HepG2 (cell line): ENCODE measurements around the gene CARMIL1. TPM values are rescaled to one million over a fixed set of nuclear protein-coding genes. Genes with fewer than 3 reads are reported as not detected.

Experiments
- ATAC-seq: fragments of 200-7000 bp; cut with Tn5 transposase; 3 replicates; pipeline ENCODE4 v1.9.1; 2020; ENCODE audit warnings: mild to moderate bottlenecking, moderate library complexity
- BruUV-seq: library from RNA; stranded (reverse); fragments of 400-500 nt; replicated peaks from 2 replicates; lab custom pipeline; 2021; lab: Mats Ljungman, UMichigan
- CTCF ChIA-PET: fragments of 300-600 bp; formaldehyde crosslinking; extraction: SDS; loops from one replicate; lab custom pipeline; 2021; ENCODE audit warnings: low total read pairs, inconsistent platforms, low intra/inter-chr PET ratio; lab: Yijun Ruan, JAX
- POLR2A ChIA-PET: fragments of 350-600 bp; sonication (Branson Sonifier 250); formaldehyde crosslinking; loops from one replicate; lab custom pipeline; 2020; ENCODE audit warnings: antibody characterized with exemption, inconsistent platforms; lab: Yijun Ruan, JAX
- DNase-seq: peaks from one replicate; pipeline ENCODE4 v3.0.0-alpha.2; 2015; ENCODE audit warnings: low spot score
- FAIRE-seq: peaks from 3 replicates; lab custom pipeline; 2011; peaks lifted over from hg19 to GRCh38; lab: Jason Lieb, UNC
- H2AFZ ChIP-seq: one replicate; pipeline ENCODE4 v1.6.1; 2011; ENCODE audit warnings: low read length, inconsistent platforms
- H3K27ac ChIP-seq: fragments of 300-600 bp; 3 replicates; pipeline ENCODE4 v1.8.0; 2011; ENCODE audit warnings: mixed run types, mild to moderate bottlenecking, mixed read lengths, low read length, inconsistent platforms; ENCODE audit not compliant: insufficient read depth; ENCODE audit errors: extremely low read length
- H3K27me3 ChIP-seq, 2 experiments: fragments of 200-600 bp in 1 of 2; 2 replicates in 1 of 2; 3 replicates in 1 of 2; pipeline versions ENCODE4 v1.6.0 to v1.8.0; 2011; ENCODE audit warnings: low read length in 2 of 2, mild to moderate bottlenecking in 2 of 2, moderate library complexity in 2 of 2, inconsistent platforms in 1 of 2; ENCODE audit not compliant: insufficient read depth in 2 of 2, control insufficient read depth in 1 of 2
- H3K36me3 ChIP-seq, 2 experiments: fragments of 200-600 bp in 1 of 2; replicated peaks in 1 of 2; 2 replicates in 1 of 2; 3 replicates in 1 of 2; pipeline versions ENCODE4 v1.5.1 to v1.8.0; 2011; ENCODE audit warnings: low read length in 2 of 2, inconsistent platforms in 1 of 2; ENCODE audit not compliant: insufficient read depth in 2 of 2, control insufficient read depth in 1 of 2
- H3K4me1 ChIP-seq: 2 replicates; pipeline ENCODE4 v1.5.1; 2012; ENCODE audit warnings: low read length, inconsistent platforms; ENCODE audit not compliant: insufficient read depth
- H3K4me2 ChIP-seq: 2 replicates; pipeline ENCODE4 v1.6.0; 2011; ENCODE audit warnings: low read depth, low read length, inconsistent platforms
- H3K4me3 ChIP-seq, 3 experiments: fragments of 200-600 bp in 1 of 3; sonication (generic), shearing (Covaris generic) in 1 of 3; replicated peaks in 1 of 3; 2 replicates each; pipeline ENCODE4 v1.5.1; 2011 to 2016; ENCODE audit warnings: low read length in 3 of 3, inconsistent platforms in 2 of 3, low read depth in 2 of 3, mild to moderate bottlenecking in 2 of 3, control low read depth in 1 of 3, mixed read lengths in 1 of 3; ENCODE audit not compliant: insufficient read depth in 1 of 3
- H3K79me2 ChIP-seq: one replicate; pipeline ENCODE4 v1.6.1; 2011; ENCODE audit warnings: low read length, inconsistent platforms; ENCODE audit not compliant: insufficient read depth
- H3K9ac ChIP-seq: 2 replicates; pipeline ENCODE4 v1.6.0; 2011; ENCODE audit warnings: mild to moderate bottlenecking, low read depth, low read length, inconsistent platforms; ENCODE audit not compliant: insufficient read depth
- H3K9me3 ChIP-seq: 2 replicates; pipeline ENCODE4 v1.5.1; 2012; ENCODE audit warnings: mild to moderate bottlenecking, low read length
- H4K20me1 ChIP-seq: 2 replicates; pipeline ENCODE4 v1.6.0; 2011; ENCODE audit warnings: inconsistent platforms, mild to moderate bottlenecking, low read length, moderate library complexity; ENCODE audit not compliant: insufficient read depth
- EED ChIP-seq: sonication (generic); formaldehyde crosslinking; IDR thresholded peaks from 2 replicates; pipeline ENCODE4 v1.5.0; 2020; ENCODE audit warnings: mild to moderate bottlenecking, missing genetic modification reagents
- FOXK2 ChIP-seq: fragments of 450-650 bp; IDR thresholded peaks from 2 replicates; pipeline ENCODE4 v1.6.1; 2016
- FOXP4 ChIP-seq: sonication (generic); formaldehyde crosslinking; IDR thresholded peaks from 2 replicates; pipeline ENCODE4 v1.4.0; 2020; ENCODE audit warnings: missing genetic modification reagents
- HMG20B ChIP-seq: conservative IDR thresholded peaks from 2 replicates; pipeline ENCODE4 v1.6.1; 2016; ENCODE audit warnings: missing genetic modification reagents, missing compliant biosample characterization
- POLR2G ChIP-seq: fragments of 200-400 bp; formaldehyde crosslinking; IDR thresholded peaks from 2 replicates; pipeline ENCODE4 v1.6.1; 2018; ENCODE audit warnings: mild to moderate bottlenecking, low read depth, low read length, moderate library complexity
- PPARG ChIP-seq: conservative IDR thresholded peaks from 2 replicates; pipeline ENCODE4 v1.6.1; 2016; ENCODE audit warnings: missing biosample characterization, missing genetic modification reagents
- REST ChIP-seq, 2 experiments: IDR thresholded peaks; 2 replicates each; pipeline ENCODE4 v1.6.1; 2011 to 2012; ENCODE audit warnings: low read length in 2 of 2, borderline replicate concordance in 1 of 2, low read depth in 1 of 2, mild to moderate bottlenecking in 1 of 2, moderate library complexity in 1 of 2
- SKI ChIP-seq: fragments of 450-650 bp; IDR thresholded peaks from one replicate; pipeline ENCODE4 v1.6.1; 2018; ENCODE audit warnings: mild to moderate bottlenecking; ENCODE audit not compliant: partially characterized antibody
- ZNF317 ChIP-seq: sonication (generic); formaldehyde crosslinking; IDR thresholded peaks from 2 replicates; pipeline ENCODE4 v1.5.0; 2020; ENCODE audit warnings: mild to moderate bottlenecking, missing genetic modification reagents
- WGBS: methylation state at CpG from one replicate; pipeline ENCODE4 v1.1.6; 2017; ENCODE audit warnings: low lambda C conversion rate; 5-methylcytosine and 5-hydroxymethylcytosine counted together
- in situ Hi-C: cut with HindIII; loops from 2 replicates; pipeline ENCODE4 v1.10.0; 2017; ENCODE audit warnings: low pct_unique_long_range_greater_than_20kb; ENCODE audit not compliant: extremely low pct_ligation_motif_present
- intact Hi-C: fragments of 100-400 bp; cut with micrococcal nuclease; formaldehyde crosslinking; loops from one replicate; pipeline ENCODE4 v1.10.0; 2022; ENCODE audit not compliant: unreplicated experiment
- polyA plus RNA-seq, 8 experiments: library from polyadenylated mRNA; depleted of rRNA in 3 of 8; stranded (reverse) in 7 of 8; unstranded in 1 of 8; fragments of >200 nt; fragmentation: Illumina TruSeq in 4 of 8; extraction: Trizol in 4 of 8; gene quantifications; 2 replicates each; pipeline versions ENCODE4 v1.2.1 to v1.2.3, GENCODE V29; 2011 to 2016; ENCODE audit warnings: low read depth in 4 of 8, missing spikeins in 1 of 8, mixed read lengths in 1 of 8; ENCODE audit not compliant: insufficient read depth in 1 of 8
- total RNA-seq, 5 experiments: library from RNA; depleted of rRNA; stranded (reverse); fragments of >200 nt; fragmentation: Illumina TruSeq; extraction: Trizol; gene quantifications; 2 replicates each; pipeline ENCODE4 v1.2.3, GENCODE V29; 2016; ENCODE audit warnings: low read depth in 1 of 5
- TF ChIP-seq, protein P1 (sequence below): sonication (generic); formaldehyde crosslinking; IDR thresholded peaks from 2 replicates; pipeline ENCODE4 v1.8.1; 2023; ENCODE audit warnings: missing genetic modification reagents, inconsistent platforms, borderline replicate concordance
- TF ChIP-seq, protein P2 (sequence below): sonication (generic); formaldehyde crosslinking; IDR thresholded peaks from 2 replicates; pipeline ENCODE4 v1.9.0; 2021; ENCODE audit warnings: mild to moderate bottlenecking, missing genetic modification reagents

Gene CARMIL1
- total and polyA plus RNA-seq, 2 of the 13 experiments (the other 11 are each of a cell fraction or from before 2014, with no cell fraction given) = 1.8 to 2.6 TPM

- in situ Hi-C loops = no loop called here
- no peaks in the 10 kb centered on the region for H4K20me1 ChIP-seq
- ATAC-seq (no peak), DNase-seq (no peak), FAIRE-seq (no peak)
- ChIA-PET CTCF (no interaction called here), POLR2A (no interaction called here)
- H3K27ac ChIP-seq = no peak overlapping the region
- H3K36me3 ChIP-seq = no peaks in the 10 kb centered on the region
- no peaks in the 10 kb centered on the region for H3K27me3 ChIP-seq
- no peak overlapping the region for H3K9ac ChIP-seq
- H3K9me3 ChIP-seq = no peaks in the 10 kb centered on the region
- no peak overlapping the region for H3K4me3 ChIP-seq
- H3K4me1 ChIP-seq = no peaks in the 10 kb centered on the region
- no TSS peak for BruUV-seq
- no peaks in the 10 kb centered on the region for H3K79me2 ChIP-seq
- intact Hi-C loops = no loop called here
- 31% methylated on average over 2 of the region's 2 CpGs for WGBS
- H2AFZ ChIP-seq = no peak overlapping the region
- no peak overlapping the region for H3K4me2 ChIP-seq
- TF ChIP-seq ZNF317 (CRISPR knock-in tag) (no peak), FOXK2 (no peak), PPARG (CRISPR knock-in tag) (no peak), REST (IDR thresholded peaks at IDR 0.05; ENCODE audit: borderline replicate concordance in 1 of 2, low read depth in 1 of 2, low read length in 2 of 2) (no peak), HMG20B (CRISPR knock-in tag) (no peak), SKI (no peak), POLR2G (no peak), EED (CRISPR knock-in tag) (no peak), FOXP4 (CRISPR knock-in tag) (no peak)
- TF ChIP-seq, protein P1, sequence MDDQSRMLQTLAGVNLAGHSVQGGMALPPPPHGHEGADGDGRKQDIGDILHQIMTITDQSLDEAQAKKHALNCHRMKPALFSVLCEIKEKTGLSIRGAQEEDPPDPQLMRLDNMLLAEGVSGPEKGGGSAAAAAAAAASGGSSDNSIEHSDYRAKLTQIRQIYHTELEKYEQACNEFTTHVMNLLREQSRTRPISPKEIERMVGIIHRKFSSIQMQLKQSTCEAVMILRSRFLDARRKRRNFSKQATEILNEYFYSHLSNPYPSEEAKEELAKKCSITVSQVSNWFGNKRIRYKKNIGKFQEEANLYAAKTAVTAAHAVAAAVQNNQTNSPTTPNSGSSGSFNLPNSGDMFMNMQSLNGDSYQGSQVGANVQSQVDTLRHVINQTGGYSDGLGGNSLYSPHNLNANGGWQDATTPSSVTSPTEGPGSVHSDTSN (CRISPR knock-in tag) = no peak
- TF ChIP-seq, protein P2, sequence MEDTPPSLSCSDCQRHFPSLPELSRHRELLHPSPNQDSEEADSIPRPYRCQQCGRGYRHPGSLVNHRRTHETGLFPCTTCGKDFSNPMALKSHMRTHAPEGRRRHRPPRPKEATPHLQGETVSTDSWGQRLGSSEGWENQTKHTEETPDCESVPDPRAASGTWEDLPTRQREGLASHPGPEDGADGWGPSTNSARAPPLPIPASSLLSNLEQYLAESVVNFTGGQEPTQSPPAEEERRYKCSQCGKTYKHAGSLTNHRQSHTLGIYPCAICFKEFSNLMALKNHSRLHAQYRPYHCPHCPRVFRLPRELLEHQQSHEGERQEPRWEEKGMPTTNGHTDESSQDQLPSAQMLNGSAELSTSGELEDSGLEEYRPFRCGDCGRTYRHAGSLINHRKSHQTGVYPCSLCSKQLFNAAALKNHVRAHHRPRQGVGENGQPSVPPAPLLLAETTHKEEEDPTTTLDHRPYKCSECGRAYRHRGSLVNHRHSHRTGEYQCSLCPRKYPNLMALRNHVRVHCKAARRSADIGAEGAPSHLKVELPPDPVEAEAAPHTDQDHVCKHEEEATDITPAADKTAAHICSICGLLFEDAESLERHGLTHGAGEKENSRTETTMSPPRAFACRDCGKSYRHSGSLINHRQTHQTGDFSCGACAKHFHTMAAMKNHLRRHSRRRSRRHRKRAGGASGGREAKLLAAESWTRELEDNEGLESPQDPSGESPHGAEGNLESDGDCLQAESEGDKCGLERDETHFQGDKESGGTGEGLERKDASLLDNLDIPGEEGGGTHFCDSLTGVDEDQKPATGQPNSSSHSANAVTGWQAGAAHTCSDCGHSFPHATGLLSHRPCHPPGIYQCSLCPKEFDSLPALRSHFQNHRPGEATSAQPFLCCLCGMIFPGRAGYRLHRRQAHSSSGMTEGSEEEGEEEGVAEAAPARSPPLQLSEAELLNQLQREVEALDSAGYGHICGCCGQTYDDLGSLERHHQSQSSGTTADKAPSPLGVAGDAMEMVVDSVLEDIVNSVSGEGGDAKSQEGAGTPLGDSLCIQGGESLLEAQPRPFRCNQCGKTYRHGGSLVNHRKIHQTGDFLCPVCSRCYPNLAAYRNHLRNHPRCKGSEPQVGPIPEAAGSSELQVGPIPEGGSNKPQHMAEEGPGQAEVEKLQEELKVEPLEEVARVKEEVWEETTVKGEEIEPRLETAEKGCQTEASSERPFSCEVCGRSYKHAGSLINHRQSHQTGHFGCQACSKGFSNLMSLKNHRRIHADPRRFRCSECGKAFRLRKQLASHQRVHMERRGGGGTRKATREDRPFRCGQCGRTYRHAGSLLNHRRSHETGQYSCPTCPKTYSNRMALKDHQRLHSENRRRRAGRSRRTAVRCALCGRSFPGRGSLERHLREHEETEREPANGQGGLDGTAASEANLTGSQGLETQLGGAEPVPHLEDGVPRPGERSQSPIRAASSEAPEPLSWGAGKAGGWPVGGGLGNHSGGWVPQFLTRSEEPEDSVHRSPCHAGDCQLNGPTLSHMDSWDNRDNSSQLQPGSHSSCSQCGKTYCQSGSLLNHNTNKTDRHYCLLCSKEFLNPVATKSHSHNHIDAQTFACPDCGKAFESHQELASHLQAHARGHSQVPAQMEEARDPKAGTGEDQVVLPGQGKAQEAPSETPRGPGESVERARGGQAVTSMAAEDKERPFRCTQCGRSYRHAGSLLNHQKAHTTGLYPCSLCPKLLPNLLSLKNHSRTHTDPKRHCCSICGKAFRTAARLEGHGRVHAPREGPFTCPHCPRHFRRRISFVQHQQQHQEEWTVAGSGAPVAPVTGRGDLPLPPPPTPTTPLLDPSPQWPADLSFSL (CRISPR knock-in tag) = no peak
Measured at GRCh38 chr6:25363427-25363826, 84.3 kb downstream of the CARMIL1 start.
